HG03378 (cell line): ENCODE results near the gene SH3BP1.
A peak's percentile ranks its signal among the peaks of the same experiment; 100 is the strongest.

Experiments used
- ATAC-seq: cut with Tn5 transposase; IDR thresholded peaks from one replicate; pipeline ENCODE4 v1.9.1; 2021; ENCODE audit warnings: mild to moderate bottlenecking, moderate library complexity; ENCODE audit not compliant: unreplicated experiment

Gene SH3BP1

GRCh38 chr22:37632174-37633088, 7.0 kb upstream of the SH3BP1 start:
- peak; percentile 11 for ATAC-seq

DNA sequence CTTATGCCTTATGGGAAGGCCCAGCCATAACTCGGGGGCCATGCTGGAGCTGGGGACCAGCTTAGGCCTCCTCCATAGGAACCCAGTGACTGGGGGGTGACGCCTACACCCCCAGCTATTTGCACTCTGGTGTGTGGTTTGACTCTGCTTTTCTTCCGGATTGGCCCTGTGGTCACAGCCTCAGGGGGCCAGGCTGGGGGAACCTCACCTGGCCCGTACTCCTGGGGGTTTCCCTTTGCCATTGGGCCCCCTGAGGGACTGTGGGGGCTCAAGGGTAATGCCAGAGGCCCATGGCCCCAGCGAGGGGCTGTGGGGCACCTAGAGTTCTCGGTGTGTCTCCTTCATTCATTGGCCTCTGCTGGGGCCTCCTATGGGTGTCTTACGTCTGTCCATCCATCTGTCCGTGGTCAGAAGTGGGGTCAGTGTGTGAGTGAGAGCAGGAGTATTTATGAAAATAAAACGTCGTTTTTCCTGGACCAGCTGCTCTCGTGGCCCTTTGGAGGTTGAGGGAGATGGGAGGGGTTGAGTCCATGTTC, 6.3 kb upstream of the SH3BP1 start:
- ATAC-seq, result peak; percentile 58

DNA sequence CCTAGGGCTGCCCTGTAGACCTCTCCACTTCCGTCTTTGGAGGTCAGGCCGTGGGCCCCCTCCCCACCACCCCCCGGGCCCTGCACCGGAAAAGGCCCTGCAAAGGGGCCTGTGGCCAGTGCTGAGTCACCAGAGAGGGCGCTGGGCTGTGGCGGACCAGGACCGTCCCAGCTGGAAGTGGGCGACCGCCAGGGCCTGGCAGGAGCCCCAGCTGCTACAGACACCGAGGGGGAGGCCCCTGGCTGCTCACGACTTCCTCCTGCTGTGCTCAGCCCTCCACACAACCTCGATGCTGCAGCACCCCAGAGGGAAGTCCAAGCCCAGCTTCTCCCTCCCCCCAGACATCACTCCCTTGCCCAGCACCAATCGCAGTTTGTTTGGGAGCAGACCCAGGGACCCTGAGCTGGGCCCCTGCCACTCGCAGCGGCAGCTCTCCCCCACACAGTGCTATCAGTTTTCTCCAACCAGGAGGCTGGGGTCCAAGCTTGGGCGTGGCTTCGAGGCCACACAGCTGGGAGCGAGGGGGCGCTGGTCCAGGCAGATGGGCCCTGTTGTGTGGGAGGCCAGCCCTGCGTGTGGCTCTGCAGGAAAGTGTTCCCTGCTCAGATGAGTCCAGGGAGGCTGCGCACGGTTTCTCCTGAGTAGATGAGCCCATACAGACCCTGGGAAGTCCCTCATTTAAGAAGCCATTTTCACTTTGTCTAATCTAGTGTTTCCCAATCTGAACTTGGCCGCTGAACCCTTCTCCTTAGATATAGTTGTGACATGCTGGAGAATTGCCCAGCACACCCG, 5.6 kb upstream of the SH3BP1 start:
- peak; percentile 25 for ATAC-seq

- no peak for ATAC-seq
Observed at GRCh38 chr22:37634417-37634924, 5.0 kb upstream of the SH3BP1 start.

DNA sequence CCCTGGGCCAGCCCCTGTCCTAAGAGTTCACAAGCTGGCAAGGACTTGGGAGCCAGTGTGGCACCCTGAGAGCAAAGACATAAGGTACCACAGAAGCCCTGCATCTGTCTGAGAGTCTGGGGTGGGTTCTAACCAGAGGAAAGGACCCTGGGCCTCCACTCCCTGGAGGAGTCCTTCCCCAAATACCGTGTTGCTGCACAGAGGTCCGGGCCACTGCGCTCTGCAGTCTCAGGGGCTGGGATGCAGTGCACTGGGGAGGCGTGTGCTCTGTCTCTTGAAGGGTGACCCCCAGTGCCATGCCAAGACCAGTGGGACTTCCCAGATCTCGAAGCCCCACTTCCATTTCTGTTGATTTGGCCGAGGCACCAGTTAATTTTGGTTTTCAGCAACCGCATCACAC, 4.3 kb upstream of the SH3BP1 start:
- no peak for ATAC-seq

DNA sequence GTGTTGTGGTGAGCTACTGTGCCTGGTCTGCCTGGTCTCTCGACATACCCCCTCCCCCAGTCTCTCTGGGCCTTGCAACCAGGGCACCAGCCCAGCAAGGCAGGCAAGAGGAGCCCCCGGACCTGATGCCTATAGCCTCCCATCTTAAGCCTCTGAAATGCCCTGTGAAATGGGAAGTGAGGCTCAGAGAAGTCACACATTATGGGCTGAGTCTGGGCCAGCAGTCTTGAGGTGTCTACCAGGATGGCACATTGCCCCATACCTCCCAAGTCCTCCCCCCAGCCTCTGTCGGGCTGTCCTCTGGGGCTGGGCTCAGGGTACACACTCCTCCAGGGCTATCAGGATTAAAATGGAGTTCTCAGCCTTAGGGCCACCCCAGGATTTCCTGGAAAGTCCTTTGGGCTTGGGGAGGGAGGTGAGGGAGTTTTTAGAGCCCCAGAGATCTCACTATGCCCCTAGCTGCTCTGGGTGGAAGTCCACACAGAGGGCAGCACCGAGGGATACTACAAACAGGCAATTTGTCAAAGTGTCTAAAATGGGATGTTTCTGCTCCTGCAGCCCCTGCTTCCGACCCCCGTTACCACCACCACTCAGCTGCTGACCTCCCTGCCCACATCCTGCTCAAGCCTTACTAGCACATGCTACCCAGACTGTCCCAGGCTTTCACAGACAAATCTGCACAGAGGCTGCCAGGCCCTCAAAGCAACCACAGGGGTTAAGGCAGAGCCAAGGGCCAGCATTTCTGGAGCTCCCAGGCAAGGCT, 3.1 kb upstream of the SH3BP1 start:
- ATAC-seq, result no peak

GRCh38 chr22:37636949-37637273, 2.6 kb upstream of the SH3BP1 start:
- no peak for ATAC-seq

DNA sequence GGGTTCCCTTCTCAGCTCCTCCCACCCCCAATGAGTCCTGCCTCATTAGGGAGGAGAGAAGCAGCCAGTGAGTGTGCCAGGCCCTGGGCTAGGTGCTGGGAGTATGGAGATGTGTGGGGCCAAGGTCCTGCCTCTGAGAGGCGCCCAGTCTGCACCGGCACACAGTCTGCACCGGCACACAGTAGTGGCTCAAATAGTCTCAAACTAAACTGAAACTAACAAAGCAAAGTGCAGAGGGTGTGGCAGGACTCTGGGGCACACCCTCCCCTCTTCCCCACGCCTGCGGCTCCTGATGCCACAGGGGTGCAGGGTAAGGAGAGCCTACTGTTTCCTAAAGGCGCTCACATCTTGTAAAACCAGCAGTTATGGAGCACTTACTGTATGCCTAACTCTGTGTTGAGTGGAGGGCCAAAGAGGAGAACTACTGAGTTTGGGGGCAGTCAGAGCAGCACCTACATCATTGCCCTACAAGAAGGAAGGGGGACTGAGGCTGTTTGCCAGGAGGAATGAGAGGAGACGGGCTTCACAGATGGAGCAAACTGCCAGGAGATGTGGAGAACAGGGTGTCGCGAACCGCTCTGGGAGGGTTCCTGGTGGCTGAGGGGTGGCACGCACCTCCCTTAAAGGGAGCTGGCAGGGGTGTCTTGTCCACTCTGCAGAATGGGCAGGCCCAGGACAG, 939 bp upstream of the SH3BP1 start:
- no peak for ATAC-seq

DNA sequence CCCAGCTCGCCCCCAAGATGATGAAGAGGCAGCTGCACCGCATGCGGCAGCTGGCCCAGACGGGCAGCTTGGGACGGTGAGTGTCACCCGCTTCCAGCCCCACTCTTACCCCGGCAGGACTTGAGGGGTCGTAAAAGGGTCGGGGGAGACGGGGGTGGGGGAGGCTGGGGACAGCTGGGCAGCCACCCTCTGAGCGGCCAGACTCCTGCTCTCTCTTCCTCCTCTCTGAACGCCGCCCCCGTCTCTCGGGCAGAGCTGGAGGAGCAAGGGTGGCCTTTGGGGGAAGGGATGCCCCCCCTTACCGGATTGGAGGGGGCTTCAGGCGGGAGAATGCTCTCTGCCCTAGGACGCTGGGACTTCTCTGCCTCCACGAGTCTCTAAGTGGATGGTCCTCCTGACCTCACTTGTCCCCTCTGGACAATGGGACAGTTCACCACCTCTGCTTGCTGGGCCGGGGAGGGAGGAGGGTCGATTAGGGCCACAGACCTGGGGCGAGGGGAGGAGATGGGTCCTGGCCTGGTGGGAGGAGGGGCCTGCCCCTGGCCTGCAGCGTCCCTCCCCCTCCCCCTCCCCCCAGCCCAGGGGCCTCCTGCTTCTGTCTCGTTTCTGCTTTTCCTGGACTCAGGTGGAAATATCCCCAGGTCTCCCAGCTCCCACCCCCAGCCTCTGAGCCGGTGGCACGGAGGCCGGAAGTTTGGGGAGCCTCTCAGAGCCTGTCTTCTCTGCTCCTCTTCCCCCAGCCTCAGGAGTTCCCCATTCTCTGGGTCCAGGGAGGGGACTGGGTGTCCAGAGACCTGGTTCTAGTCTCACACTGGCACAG, 512 bp downstream of the SH3BP1 start:
- ATAC-seq, result no peak

- no peak for ATAC-seq
Observed at GRCh38 chr22:37640591-37641560, 1.4 kb downstream of the SH3BP1 start.

DNA sequence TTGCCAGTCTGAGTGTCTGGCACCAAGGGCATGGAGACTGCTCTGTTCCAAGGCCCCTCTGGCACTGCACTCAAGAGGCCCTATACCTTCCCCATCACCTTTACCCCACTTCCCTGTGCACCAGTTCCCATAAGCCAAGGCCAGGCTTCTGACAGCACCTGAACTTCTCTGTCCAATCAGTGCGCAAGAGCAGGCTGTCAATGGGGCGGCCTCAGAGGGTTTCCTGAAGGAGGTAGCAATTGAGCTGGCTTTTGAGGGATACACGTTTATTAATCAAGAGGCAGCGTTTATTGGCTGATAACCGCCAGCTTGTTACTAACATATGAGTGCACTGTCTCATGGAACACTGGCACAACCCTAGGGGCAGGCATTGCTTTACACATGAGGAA, 2.1 kb downstream of the SH3BP1 start:
- no peak for ATAC-seq

DNA sequence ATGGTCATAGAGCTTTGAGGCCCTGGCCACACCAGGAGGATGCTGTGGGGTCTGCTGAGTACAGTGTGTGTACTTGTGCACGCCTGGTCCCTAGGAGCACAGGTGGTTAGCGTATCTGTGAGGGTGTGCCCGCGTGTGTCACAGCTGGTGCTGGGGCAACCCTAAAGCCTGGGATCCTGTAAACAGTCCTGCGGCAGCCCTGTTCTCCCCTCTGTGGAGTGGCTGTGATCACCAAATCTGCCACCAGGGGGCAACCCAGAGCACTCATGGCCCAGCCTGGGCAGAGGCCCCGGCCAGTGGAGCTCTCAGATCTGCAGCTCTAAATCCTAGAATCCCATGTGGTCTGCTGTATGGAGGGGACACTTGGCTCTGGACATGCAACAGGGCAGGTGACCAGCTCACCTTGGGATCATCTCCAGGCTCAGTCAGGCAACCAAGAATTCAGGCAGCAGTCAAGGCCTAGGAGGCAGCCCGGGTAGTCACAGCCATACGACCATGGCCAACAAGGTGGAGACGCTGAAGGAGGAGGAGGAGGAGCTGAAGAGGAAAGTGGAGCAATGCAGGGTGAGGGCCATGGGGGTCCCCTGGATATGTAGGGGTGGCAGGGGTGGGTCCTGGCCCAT, 3.9 kb downstream of the SH3BP1 start:
- peak; percentile 51 for ATAC-seq

GRCh38 chr22:37647317-37647716, 7.8 kb downstream of the SH3BP1 start:
- no peak for ATAC-seq

DNA sequence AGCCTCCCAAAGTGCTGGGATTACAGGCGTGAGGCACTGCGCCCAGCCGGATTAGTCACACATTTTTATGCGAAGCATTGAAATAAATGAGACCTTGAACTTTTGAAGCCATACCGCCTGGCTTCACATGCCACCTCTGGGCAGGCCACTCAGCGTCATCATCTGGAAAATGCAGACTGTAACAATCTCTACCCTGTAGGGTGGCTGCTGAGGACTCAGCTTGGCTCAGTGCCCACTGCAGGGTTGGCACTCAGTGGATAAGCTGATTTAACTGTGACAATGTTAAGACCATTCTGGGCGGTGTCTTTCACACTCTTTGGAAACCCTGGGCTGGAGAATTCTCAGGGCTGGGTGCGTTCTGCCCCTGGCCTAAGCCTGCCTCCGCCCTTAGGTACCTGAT, 8.5 kb downstream of the SH3BP1 start:
- ATAC-seq, result no peak

- ATAC-seq, result no peak
Observed at GRCh38 chr22:37650463-37651136, 11.1 kb downstream of the SH3BP1 start.

- ATAC-seq, result no peak
Observed at GRCh38 chr22:37654563-37655251, 15.2 kb downstream of the SH3BP1 start.

GRCh38 chr22:37655252-37655563, 15.7 kb downstream of the SH3BP1 start:
- no peak for ATAC-seq
